ENCODE data around the gene ACACA. TPM values are rescaled to one million over a fixed set of nuclear protein-coding genes. Genes with fewer than 3 reads are reported as not detected.
"Not testable (repeated sequence)": the region's sequence is repeated elsewhere in the genome, so short reads cannot be mapped to it uniquely, and the experiment has no call there.

Gene ACACA
- total RNA-seq, 1 donor from 2014 or later, result 145 TPM

- Mint-ChIP-seq H3K4me3 (ENCODE audit: unreplicated experiment) (no peak overlapping the region), H3K4me1 (ENCODE audit: low read depth, unreplicated experiment) (peaks cover 17% of the 10 kb centered on the region), H3K27ac (ENCODE audit: unreplicated experiment) (no peak overlapping the region), H3K27me3 (ENCODE audit: unreplicated experiment) (peaks cover 1% of the 10 kb centered on the region), H3K36me3 (ENCODE audit: unreplicated experiment) (no peaks in the 10 kb centered on the region), H3K9me3 (ENCODE audit: unreplicated experiment) (peaks cover 4% of the 10 kb centered on the region)
- TF ChIP-seq, protein P1, sequence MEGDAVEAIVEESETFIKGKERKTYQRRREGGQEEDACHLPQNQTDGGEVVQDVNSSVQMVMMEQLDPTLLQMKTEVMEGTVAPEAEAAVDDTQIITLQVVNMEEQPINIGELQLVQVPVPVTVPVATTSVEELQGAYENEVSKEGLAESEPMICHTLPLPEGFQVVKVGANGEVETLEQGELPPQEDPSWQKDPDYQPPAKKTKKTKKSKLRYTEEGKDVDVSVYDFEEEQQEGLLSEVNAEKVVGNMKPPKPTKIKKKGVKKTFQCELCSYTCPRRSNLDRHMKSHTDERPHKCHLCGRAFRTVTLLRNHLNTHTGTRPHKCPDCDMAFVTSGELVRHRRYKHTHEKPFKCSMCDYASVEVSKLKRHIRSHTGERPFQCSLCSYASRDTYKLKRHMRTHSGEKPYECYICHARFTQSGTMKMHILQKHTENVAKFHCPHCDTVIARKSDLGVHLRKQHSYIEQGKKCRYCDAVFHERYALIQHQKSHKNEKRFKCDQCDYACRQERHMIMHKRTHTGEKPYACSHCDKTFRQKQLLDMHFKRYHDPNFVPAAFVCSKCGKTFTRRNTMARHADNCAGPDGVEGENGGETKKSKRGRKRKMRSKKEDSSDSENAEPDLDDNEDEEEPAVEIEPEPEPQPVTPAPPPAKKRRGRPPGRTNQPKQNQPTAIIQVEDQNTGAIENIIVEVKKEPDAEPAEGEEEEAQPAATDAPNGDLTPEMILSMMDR (IDR thresholded peaks at IDR 0.05; ENCODE audit: partially characterized antibody, unreplicated experiment), result no peak
- no peak for DNase-seq
Measured at GRCh38 chr17:37144075-37144701, 262.4 kb downstream of the ACACA start.

GRCh38 chr17:37143558-37143957 lies 263.1 kb downstream of the ACACA start:
- DNase-seq; H3K9me3 Mint-ChIP-seq (ENCODE audit: unreplicated experiment); H3K36me3 Mint-ChIP-seq (ENCODE audit: unreplicated experiment); H3K27me3 Mint-ChIP-seq (ENCODE audit: unreplicated experiment); H3K27ac Mint-ChIP-seq (ENCODE audit: unreplicated experiment): not testable (repeated sequence)
- H3K4me1 Mint-ChIP-seq (ENCODE audit: low read depth, unreplicated experiment), result peaks cover 17% of the 10 kb centered on the region
- peak overlapping the region; percentile 7 for H3K4me3 Mint-ChIP-seq (ENCODE audit: unreplicated experiment)

- TF ChIP-seq, protein P1 (IDR thresholded peaks at IDR 0.05; ENCODE audit: partially characterized antibody, unreplicated experiment), result no peak
- Mint-ChIP-seq H3K9me3 (ENCODE audit: unreplicated experiment) (peaks cover 4% of the 10 kb centered on the region), H3K4me1 (ENCODE audit: low read depth, unreplicated experiment) (peaks cover 17% of the 10 kb centered on the region), H3K4me3 (ENCODE audit: unreplicated experiment) (no peak overlapping the region), H3K27ac (ENCODE audit: unreplicated experiment) (no peak overlapping the region), H3K27me3 (ENCODE audit: unreplicated experiment) (peaks cover 1% of the 10 kb centered on the region), H3K36me3 (ENCODE audit: unreplicated experiment) (no peaks in the 10 kb centered on the region)
- DNase-seq, result no peak
Measured at GRCh38 chr17:37142294-37142896, 264.2 kb downstream of the ACACA start.

GRCh38 chr17:37138571-37139120 lies 268.0 kb downstream of the ACACA start:
- Mint-ChIP-seq H3K36me3 (ENCODE audit: unreplicated experiment) (no peaks in the 10 kb centered on the region), H3K4me1 (ENCODE audit: low read depth, unreplicated experiment) (peaks cover 9% of the 10 kb centered on the region), H3K27me3 (ENCODE audit: unreplicated experiment) (peaks cover 1% of the 10 kb centered on the region), H3K27ac (ENCODE audit: unreplicated experiment) (no peak overlapping the region), H3K9me3 (ENCODE audit: unreplicated experiment) (peaks cover 4% of the 10 kb centered on the region), H3K4me3 (ENCODE audit: unreplicated experiment) (no peak overlapping the region)
- DNase-seq, result no peak
- TF ChIP-seq, protein P1 (IDR thresholded peaks at IDR 0.05; ENCODE audit: partially characterized antibody, unreplicated experiment), result no peak

DNA sequence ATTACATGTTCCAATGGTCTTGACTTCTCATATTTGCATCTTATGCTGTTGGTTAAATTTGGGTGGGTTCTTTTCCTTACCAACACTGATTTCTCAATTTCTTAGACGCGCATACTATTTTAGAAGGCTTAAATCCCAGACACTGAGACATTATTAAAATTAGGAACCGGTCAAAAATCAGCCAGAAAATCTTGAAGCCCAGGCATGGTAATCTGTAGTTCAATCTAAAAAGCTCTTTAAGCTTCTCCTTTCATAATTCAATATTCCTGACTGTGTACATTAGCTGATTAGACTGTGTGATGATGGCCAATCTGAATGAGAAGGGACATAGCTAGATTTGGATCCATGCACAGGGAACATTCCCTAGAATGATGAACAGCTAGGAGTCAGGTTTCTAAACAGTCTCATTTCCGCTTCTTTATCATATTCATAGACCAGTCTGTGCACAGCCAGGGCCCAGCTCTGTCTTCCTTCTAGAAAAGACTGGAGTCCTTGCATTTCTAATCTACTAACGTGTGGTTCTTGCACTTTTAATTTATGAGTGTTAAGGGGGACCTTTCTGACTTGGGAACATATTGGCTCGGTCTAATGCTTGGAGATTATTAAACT lies 268.6 kb downstream of the ACACA start:
- TF ChIP-seq, protein P1 (IDR thresholded peaks at IDR 0.05; ENCODE audit: partially characterized antibody, unreplicated experiment), result no peak
- H3K36me3 Mint-ChIP-seq (ENCODE audit: unreplicated experiment), result no peaks in the 10 kb centered on the region
- no peak for DNase-seq
- no peak overlapping the region for H3K4me3 Mint-ChIP-seq (ENCODE audit: unreplicated experiment)
- peaks cover 9% of the 10 kb centered on the region for H3K4me1 Mint-ChIP-seq (ENCODE audit: low read depth, unreplicated experiment)
- no peak overlapping the region for H3K27ac Mint-ChIP-seq (ENCODE audit: unreplicated experiment)
- peaks cover 4% of the 10 kb centered on the region for H3K9me3 Mint-ChIP-seq (ENCODE audit: unreplicated experiment)
- no peaks in the 10 kb centered on the region for H3K27me3 Mint-ChIP-seq (ENCODE audit: unreplicated experiment)
